DND-41 (cell line): ENCODE data around the gene TMX1.

ENCODE experiments used
- CTCF ChIP-seq: IDR thresholded peaks from 2 replicates; pipeline ENCODE4 v1.5.1; 2012; ENCODE audit warnings: borderline replicate concordance, low read length, moderate library complexity, mild to moderate bottlenecking; ENCODE audit not compliant: poor library complexity, severe bottlenecking; ENCODE audit errors: extremely low read depth
- EZH2 ChIP-seq: IDR thresholded peaks from 3 replicates; pipeline ENCODE4 v1.6.1; 2012; ENCODE audit warnings: borderline replicate concordance, low read depth, mild to moderate bottlenecking, moderate library complexity, low read length, inconsistent platforms; ENCODE audit not compliant: severe bottlenecking

GRCh38 chr14:51248016-51248987, 8.3 kb downstream of the TMX1 start:
- no peak for TF ChIP-seq CTCF
- TF ChIP-seq EZH2, result no peak
